Left renal pelvis (tissue), 4 donors: ENCODE results near the gene LGALS12. TPM values are rescaled to one million over a fixed set of nuclear protein-coding genes. Genes with fewer than 3 reads are reported as not detected.

Source experiments
- DNase-seq, 4 donors: peaks; one replicate each; pipeline ENCODE4 v3.0.0-alpha.2; 2013; ENCODE audit warnings: low read depth in 4 of 4, low spot score in 3 of 4
- polyA plus RNA-seq, 4 donors: library from polyadenylated mRNA; unstranded; fragments of 120-200 nt; gene quantifications; one replicate each; pipeline ENCODE4 v1.2.1, GENCODE V29; 2013; ENCODE audit not compliant: insufficient read length in 4 of 4

LGALS12 gene
- polyA plus RNA-seq, 4 donors: 0.09 to 6.8 (median 0.24) TPM

GRCh38 chr11:63558459-63559157, 52.7 kb downstream of the LGALS12 start:
- no peak for DNase-seq

- no peak for DNase-seq
Observed at GRCh38 chr11:63560506-63561180, 54.8 kb downstream of the LGALS12 start.

DNA sequence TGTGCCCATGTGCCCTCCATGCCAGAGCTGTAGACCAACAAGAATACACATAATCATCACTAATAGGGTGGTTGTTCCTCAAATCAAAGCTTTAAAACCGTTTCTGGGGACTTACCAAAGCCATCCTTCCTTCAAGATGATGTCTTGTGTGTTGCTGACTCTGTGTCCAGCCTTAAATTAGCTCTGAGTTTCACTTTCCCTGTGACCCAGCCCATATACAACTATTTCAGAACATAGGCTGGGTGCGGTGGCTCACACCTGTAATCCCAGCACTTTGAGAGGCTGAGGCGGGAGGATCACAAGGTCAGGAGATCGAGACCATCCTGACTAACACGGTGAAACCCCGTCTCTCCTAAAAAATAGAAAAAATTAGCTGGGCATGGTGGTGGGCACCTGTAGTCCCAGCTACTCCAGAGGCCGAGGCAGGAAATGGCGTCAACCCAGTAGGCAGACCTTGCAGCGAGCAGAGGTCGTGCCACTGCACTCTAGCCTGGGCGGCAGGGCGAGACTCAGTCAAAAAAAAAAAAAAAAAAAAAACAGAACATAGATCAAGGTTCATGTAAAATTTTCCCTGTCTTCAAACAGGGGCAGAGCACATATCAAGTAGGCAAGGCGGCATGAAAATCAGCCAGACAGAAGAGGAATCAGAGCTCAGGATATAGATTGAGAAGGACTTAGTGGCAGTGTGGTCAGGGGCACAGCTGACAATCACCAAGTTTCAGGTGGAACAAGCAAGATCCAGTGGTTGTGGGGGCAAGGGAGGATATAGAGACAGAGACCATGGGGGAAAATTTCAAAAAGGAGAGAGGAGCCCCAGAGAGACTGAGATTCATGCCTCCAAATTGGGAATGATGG, 57.5 kb downstream of the LGALS12 start, which contains the start of gene PLAAT2:
Gene PLAAT2, minus strand, starts transcription at position 179 of the 855 bp plus-strand sequence. Its CDS starts 55 bp downstream, at position 124.
- no peak for DNase-seq

GRCh38 chr11:63564056-63564774, 58.3 kb downstream of the LGALS12 start:
- peak in 1 of 4 donors; percentile 36 for DNase-seq

DNA sequence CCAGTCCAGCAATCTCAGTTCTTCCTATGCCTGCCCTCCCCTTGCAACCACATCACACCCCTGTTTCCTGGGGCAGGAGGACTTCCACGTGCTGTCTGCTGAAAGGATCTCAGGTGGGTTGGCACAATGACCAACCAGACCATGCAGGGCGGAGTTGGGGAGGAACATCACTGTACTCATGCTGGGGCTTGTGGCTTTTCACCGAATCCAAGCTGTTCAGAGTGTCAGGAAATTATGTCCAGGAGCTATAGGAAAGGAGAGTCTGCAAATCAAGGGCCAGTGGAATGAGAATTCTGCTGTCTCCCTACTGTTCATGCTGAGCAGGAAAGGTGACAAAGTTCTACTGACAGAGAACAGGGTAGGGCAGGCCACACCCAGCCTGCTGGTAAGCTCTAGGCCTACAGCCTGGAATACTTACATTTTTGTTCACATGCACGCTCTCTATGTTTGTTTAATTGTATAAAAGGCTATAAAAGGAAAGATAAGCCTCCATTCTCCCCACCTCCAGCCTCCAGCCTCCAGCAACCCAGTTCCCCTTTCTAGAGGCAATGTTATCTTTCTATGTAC, 59.0 kb downstream of the LGALS12 start:
- no peak for DNase-seq

Other genes with a start within 250 kb of the LGALS12 start
- under 1 TPM in 2 of 4 donors, not detected in 2; 0.11 to 0.59 TPM for gene SLC22A9, start 136.3 kb upstream of the LGALS12 start, polyA plus RNA-seq
- gene PLAAT5, start 14.9 kb upstream of the LGALS12 start, polyA plus RNA-seq: 10 to 100 TPM in 1 of 4 donors, 1 to 10 TPM in 1, under 1 TPM in 2; 0.50 to 10.9 (median 0.95) TPM
- 10 to 100 TPM; 10.2 to 19.9 (median 12.1) TPM for gene PLAAT4, start 30.7 kb downstream of the LGALS12 start, polyA plus RNA-seq
- gene PLAAT2, start 57.3 kb downstream of the LGALS12 start, polyA plus RNA-seq: under 1 TPM in 3 of 4 donors, not detected in 1; 0.30 to 0.73 (median 0.34) TPM
- 10 to 100 TPM in 3 of 4 donors, 1 to 10 TPM in 1; 9.4 to 23.0 (median 13.2) TPM for gene PLAAT3, start 108.3 kb downstream of the LGALS12 start, polyA plus RNA-seq
- 10 to 100 TPM; 17.3 to 34.6 (median 21.8) TPM for gene ATL3, start 165.3 kb downstream of the LGALS12 start, polyA plus RNA-seq
- 100 to 1,000 TPM; 122 to 198 (median 183) TPM for gene RTN3, start 175.4 kb downstream of the LGALS12 start, polyA plus RNA-seq